Testis (tissue), 3 donors: ENCODE measurements around the gene C2CD3. TPM values are rescaled to one million over a fixed set of nuclear protein-coding genes. Genes with fewer than 3 reads are reported as not detected.

ENCODE experiments used
- DNase-seq: peaks from one replicate; pipeline ENCODE4 v3.0.0-alpha.2; 2019
- H3K27ac ChIP-seq, 2 donors: fragments of 200-600 bp; sonication (generic); one replicate each; pipeline ENCODE4 v1.5.1; 2019
- H3K27me3 ChIP-seq: fragments of 200-600 bp; sonication (generic); one replicate; pipeline ENCODE4 v1.5.1; 2019
- H3K36me3 ChIP-seq: fragments of 200-600 bp; sonication (generic); one replicate; pipeline ENCODE4 v1.5.1; 2017; ENCODE audit warnings: low read depth; ENCODE audit errors: missing control alignments
- H3K4me1 ChIP-seq: fragments of 200-600 bp; sonication (generic); one replicate; pipeline ENCODE4 v1.5.1; 2019
- H3K4me3 ChIP-seq, 2 donors: fragments of 200-600 bp; sonication (generic); one replicate each; pipeline ENCODE4 v1.5.1; 2017 to 2019
- H3K9me3 ChIP-seq: fragments of 200-600 bp; sonication (generic); one replicate; pipeline ENCODE4 v1.5.1; 2017
- CTCF ChIP-seq, 3 experiments: fragments of 450-650 bp in 2 of 3; fragments of 200-600 bp in 1 of 3; sonication (generic) in 1 of 3; IDR thresholded peaks; one replicate each; pipeline ENCODE4 v1.5.1; 2016 to 2019; ENCODE audit warnings: antibody characterized with exemption in 3 of 3, mild to moderate bottlenecking in 2 of 3, moderate library complexity in 1 of 3
- POLR2A ChIP-seq: fragments of 450-650 bp; IDR thresholded peaks from one replicate; pipeline ENCODE4 v1.6.1; 2017; ENCODE audit warnings: antibody characterized with exemption, mild to moderate bottlenecking, moderate library complexity
- WGBS, 2 donors: methylation state at CpG; one replicate each; pipeline ENCODE4 v1.1.5; 2018; 5-methylcytosine and 5-hydroxymethylcytosine counted together
- intact Hi-C: fragments of 100-400 bp; cut with DNase I; formaldehyde crosslinking; loops from one replicate; pipeline ENCODE4 v1.15.1; 2023; ENCODE audit warnings: low total_unique reads
- polyA plus RNA-seq: library from polyadenylated mRNA; stranded (reverse); fragments of 350-450 nt; fragmentation: Illumina TruSeq; extraction: RNeasy Lipid Tissue Mini Kit (QIAGEN cat#74804); gene quantifications from one replicate; pipeline ENCODE4 v1.2.3, GENCODE V29; 2014; ENCODE audit warnings: low read depth, low replicate concordance; ENCODE audit not compliant: insufficient read depth
- total RNA-seq, 2 donors: library from RNA; depleted of rRNA; stranded (reverse); fragments of >200 nt; gene quantifications; one replicate each; pipeline ENCODE4 v1.2.3, GENCODE V29; 2016

Gene C2CD3
- total and polyA plus RNA-seq, 3 donors from 2014 or later: 56.1 to 89.4 (median 59.0) TPM

GRCh38 chr11:74168838-74169237, 2.0 kb downstream of the C2CD3 start:
- no peaks in the 10 kb centered on the region for H3K9me3 ChIP-seq

GRCh38 chr11:74162681-74163467, 7.9 kb downstream of the C2CD3 start:
- TF ChIP-seq CTCF (IDR thresholded peaks at IDR 0.05) (no peak), POLR2A (no peak)
- intact Hi-C loops: no loop called here
- no peaks in the 10 kb centered on the region for H3K9me3 ChIP-seq
- no peaks in the 10 kb centered on the region for H3K36me3 ChIP-seq
- DNase-seq: no peak
- H3K4me1 ChIP-seq: no peaks in the 10 kb centered on the region
- no peaks in the 10 kb centered on the region for H3K27me3 ChIP-seq
- H3K27ac ChIP-seq: no peak overlapping the region
- no peak overlapping the region for H3K4me3 ChIP-seq
- WGBS, 2 donors: 85 to 92% methylated on average over 2 of the region's 2 CpGs

More at GRCh38 chr11:74168838-74169237, 2.0 kb downstream of the C2CD3 start:
- Histone ChIP-seq H3K27ac (no peak overlapping the region), H3K36me3 (no peaks in the 10 kb centered on the region), H3K4me1 (peaks cover 18% of the 10 kb centered on the region), H3K27me3 (no peaks in the 10 kb centered on the region), H3K4me3 (no peak overlapping the region)
- intact Hi-C loops: no loop called here
- WGBS, 2 donors: 35 to 39% methylated on average over 3 of the region's 3 CpGs
- TF ChIP-seq CTCF (IDR thresholded peaks at IDR 0.05) (no peak), POLR2A (no peak)
- DNase-seq: no peak

GRCh38 chr11:74159642-74160041, 11.2 kb downstream of the C2CD3 start:
- no peak overlapping the region for H3K27ac ChIP-seq
- H3K27me3 ChIP-seq: no peaks in the 10 kb centered on the region
- no peaks in the 10 kb centered on the region for H3K4me1 ChIP-seq
- intact Hi-C loops: no loop called here
- no peak for TF ChIP-seq CTCF (IDR thresholded peaks at IDR 0.05)
- TF ChIP-seq POLR2A: no peak
- H3K36me3 ChIP-seq: no peaks in the 10 kb centered on the region
- no peak for DNase-seq
- no peaks in the 10 kb centered on the region for H3K9me3 ChIP-seq
- no peak overlapping the region for H3K4me3 ChIP-seq

- Histone ChIP-seq H3K9me3 (no peaks in the 10 kb centered on the region), H3K36me3 (no peaks in the 10 kb centered on the region), H3K27ac (no peak overlapping the region), H3K27me3 (no peaks in the 10 kb centered on the region), H3K4me1 (no peaks in the 10 kb centered on the region), H3K4me3 (no peak overlapping the region)
- intact Hi-C loops: no loop called here
- WGBS, 2 donors: 88 to 96% methylated on average over 1 of the region's 1 CpG
- TF ChIP-seq POLR2A (no peak), CTCF (IDR thresholded peaks at IDR 0.05) (no peak)
- no peak for DNase-seq
These were observed 13.6 kb downstream of the C2CD3 start for GRCh38 chr11:74157169-74157568.
